Parathyroid adenoma (tissue), 2 donors: ENCODE results near the gene SAMM50.

Experiments
- H2AFZ ChIP-seq: fragments of 300-600 bp; sonication (generic); one replicate; pipeline ENCODE4 v1.7.0; 2017; ENCODE audit warnings: antibody characterized with exemption, mild to moderate bottlenecking
- H3K27ac ChIP-seq: fragments of 300-600 bp; sonication (generic); one replicate; pipeline ENCODE4 v1.7.0; 2017
- H3K27me3 ChIP-seq: fragments of 300-600 bp; sonication (generic); one replicate; pipeline ENCODE4 v1.7.0; 2017; ENCODE audit warnings: low read length; ENCODE audit not compliant: control insufficient read depth, insufficient read depth
- H3K36me3 ChIP-seq: fragments of 300-600 bp; sonication (generic); one replicate; pipeline ENCODE4 v1.7.0; 2017; ENCODE audit warnings: low read length; ENCODE audit not compliant: control insufficient read depth, insufficient read depth
- H3K4me1 ChIP-seq: fragments of 300-600 bp; sonication (generic); one replicate; pipeline ENCODE4 v1.7.0; 2017; ENCODE audit warnings: control low read depth
- H3K4me2 ChIP-seq: fragments of 300-600 bp; sonication (generic); one replicate; pipeline ENCODE4 v1.7.0; 2017; ENCODE audit warnings: low read length
- H3K4me3 ChIP-seq: fragments of 300-600 bp; sonication (generic); one replicate; pipeline ENCODE4 v1.7.0; 2017; ENCODE audit warnings: low read depth, low read length
- H3K79me2 ChIP-seq: fragments of 300-600 bp; sonication (generic); one replicate; pipeline ENCODE4 v1.7.0; 2017; ENCODE audit warnings: control low read depth
- H3K9ac ChIP-seq: fragments of 300-600 bp; sonication (generic); one replicate; pipeline ENCODE4 v1.7.0; 2017; ENCODE audit warnings: mild to moderate bottlenecking
- H3K9me3 ChIP-seq: fragments of 300-600 bp; sonication (generic); one replicate; pipeline ENCODE4 v1.7.0; 2017; ENCODE audit warnings: low read length; ENCODE audit not compliant: control insufficient read depth
- CTCF ChIP-seq: fragments of 300-600 bp; sonication (generic); IDR thresholded peaks from one replicate; pipeline ENCODE4 v1.7.0; 2017; ENCODE audit warnings: antibody characterized with exemption, mild to moderate bottlenecking
- donor health status: primary hyperparathyroidism.

The SAMM50 gene

GRCh38 chr22:43951391-43951790 lies 3.9 kb upstream of the SAMM50 start:
- H3K4me2 ChIP-seq = no peak overlapping the region
- H3K36me3 ChIP-seq = no peaks in the 10 kb centered on the region
- TF ChIP-seq CTCF = no peak
- no peak overlapping the region for H3K9ac ChIP-seq
- H3K4me1 ChIP-seq = peaks cover 2% of the 10 kb centered on the region
- no peaks in the 10 kb centered on the region for H3K27me3 ChIP-seq
- H3K9me3 ChIP-seq = no peaks in the 10 kb centered on the region
- H3K4me3 ChIP-seq = no peak overlapping the region
- H3K79me2 ChIP-seq = no peaks in the 10 kb centered on the region
- no peak overlapping the region for H3K27ac ChIP-seq
- H2AFZ ChIP-seq = no peak overlapping the region

- H3K27ac ChIP-seq = no peak overlapping the region
- H3K4me1 ChIP-seq = peaks cover 4% of the 10 kb centered on the region
- H2AFZ ChIP-seq = no peak overlapping the region
- H3K79me2 ChIP-seq = no peaks in the 10 kb centered on the region
- no peak overlapping the region for H3K9ac ChIP-seq
- H3K36me3 ChIP-seq = no peaks in the 10 kb centered on the region
- H3K4me3 ChIP-seq = no peak overlapping the region
- H3K27me3 ChIP-seq = no peaks in the 10 kb centered on the region
- H3K9me3 ChIP-seq = no peaks in the 10 kb centered on the region
- no peak for TF ChIP-seq CTCF
- H3K4me2 ChIP-seq = no peak overlapping the region
Measured at GRCh38 chr22:43951966-43952365, 3.3 kb upstream of the SAMM50 start.

- H2AFZ ChIP-seq = peak overlapping the region; percentile 86
- no peak for TF ChIP-seq CTCF
- peaks cover 4% of the 10 kb centered on the region for H3K4me1 ChIP-seq
- H3K9ac ChIP-seq = no peak overlapping the region
- H3K4me2 ChIP-seq = peak overlapping the region; percentile 99
- no peaks in the 10 kb centered on the region for H3K36me3 ChIP-seq
- no peak overlapping the region for H3K27ac ChIP-seq
- H3K4me3 ChIP-seq = peak overlapping the region; percentile 91
- no peaks in the 10 kb centered on the region for H3K9me3 ChIP-seq
- no peaks in the 10 kb centered on the region for H3K27me3 ChIP-seq
- H3K79me2 ChIP-seq = peaks cover 3% of the 10 kb centered on the region
Measured at GRCh38 chr22:43953988-43954785, 1.1 kb upstream of the SAMM50 start.

GRCh38 chr22:43955883-43956782 lies 891 bp downstream of the SAMM50 start:
- H3K27ac ChIP-seq = peak overlapping the region; percentile 67
- peaks cover 4% of the 10 kb centered on the region for H3K4me1 ChIP-seq
- H3K36me3 ChIP-seq = no peaks in the 10 kb centered on the region
- peak overlapping the region; percentile 86 for H2AFZ ChIP-seq
- H3K9ac ChIP-seq = no peak overlapping the region
- TF ChIP-seq CTCF = no peak
- H3K4me2 ChIP-seq = peak overlapping the region; percentile 99
- no peaks in the 10 kb centered on the region for H3K9me3 ChIP-seq
- no peaks in the 10 kb centered on the region for H3K27me3 ChIP-seq
- peaks cover 15% of the 10 kb centered on the region for H3K79me2 ChIP-seq
- H3K4me3 ChIP-seq = peak overlapping the region; percentile 91
